Fibroblast of upper back skin (primary cell): ENCODE data around the gene KLHL28.

ENCODE experiments used
- DNase-seq: peaks from one replicate; pipeline ENCODE4 v3.0.0-alpha.2; 2013

KLHL28 gene

GRCh38 chr14:44961554-44962333, at the start of gene KLHL28, which contains the start of gene TOGARAM1:
Gene KLHL28 (minus strand): TSS chr14:44961947. CDS start chr14:44945928, 16,019 bp downstream.
Gene TOGARAM1 (plus strand): TSS chr14:44962190. CDS start chr14:44962422, 232 bp downstream.
- DNase-seq: peak; percentile 100

- DNase-seq: no peak
Observed at GRCh38 chr14:45003924-45004323, 42.2 kb upstream of the KLHL28 start.

- DNase-seq: no peak
Observed at GRCh38 chr14:44995770-44996294, 34.1 kb upstream of the KLHL28 start.

GRCh38 chr14:44995196-44995595, 33.4 kb upstream of the KLHL28 start:
- no peak for DNase-seq

DNA sequence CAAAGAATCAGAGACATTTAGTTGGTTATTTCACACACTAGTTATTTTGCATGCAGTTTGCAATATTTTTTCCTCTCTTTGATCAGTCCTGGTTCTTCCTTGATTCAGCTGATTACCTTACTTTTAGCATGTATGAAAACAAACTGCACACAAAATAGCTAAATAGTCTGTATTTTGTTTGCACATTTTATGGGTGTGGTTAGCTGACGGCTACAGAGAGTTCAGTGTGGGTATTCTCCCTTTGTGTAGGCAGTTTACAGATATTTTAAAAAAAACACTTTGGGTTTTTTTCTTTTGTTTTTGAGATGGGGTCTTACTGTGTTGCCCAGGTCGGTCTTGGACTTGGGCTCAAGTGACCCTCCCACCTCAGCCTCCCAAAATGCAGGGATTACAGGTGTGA, 28.8 kb upstream of the KLHL28 start:
- no peak for DNase-seq

DNA sequence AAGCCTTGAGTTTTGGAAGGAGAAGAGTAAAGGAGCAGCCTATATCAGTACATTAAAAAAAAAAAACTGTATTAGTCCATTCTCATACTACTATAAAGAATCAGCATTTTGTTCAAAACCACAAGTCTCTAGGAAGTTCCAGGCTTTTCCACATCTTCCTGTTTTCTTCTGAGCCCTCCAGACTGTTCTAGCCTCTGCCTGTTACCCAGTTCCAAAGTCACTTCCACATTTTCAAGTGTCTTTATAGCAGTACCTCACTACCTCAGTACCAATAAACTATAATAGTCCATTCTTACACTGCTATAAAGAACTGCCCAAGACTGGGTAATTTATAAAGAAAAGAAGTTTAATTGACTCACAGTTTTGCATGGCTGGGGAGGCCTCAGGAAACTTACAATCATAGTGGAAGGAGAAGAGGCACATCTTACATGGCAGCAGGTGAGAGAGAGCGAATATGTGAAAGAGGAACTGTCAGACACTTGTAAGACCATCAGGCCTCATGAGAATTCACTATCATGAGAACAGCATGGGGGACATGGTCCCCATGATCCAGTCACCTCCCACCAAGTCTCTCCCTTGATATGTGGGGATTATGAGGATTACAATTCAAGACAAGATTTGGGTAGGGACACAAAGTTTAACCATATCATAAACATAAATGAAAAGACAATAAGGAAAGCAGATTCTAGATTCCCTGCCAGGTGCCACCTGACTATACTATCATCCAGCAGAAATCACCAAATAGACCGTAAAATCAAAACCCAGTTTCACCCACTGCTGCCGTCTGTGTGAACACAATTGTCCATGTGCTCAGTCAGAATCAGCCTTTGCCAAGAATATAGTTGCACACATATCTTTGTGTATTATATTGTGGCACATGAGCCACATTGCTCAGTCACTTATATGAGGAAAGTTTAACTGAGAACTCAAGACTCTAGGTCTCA, 28.0 kb upstream of the KLHL28 start:
- no peak for DNase-seq

- no peak for DNase-seq
Observed at GRCh38 chr14:44988694-44989093, 26.9 kb upstream of the KLHL28 start.

DNA sequence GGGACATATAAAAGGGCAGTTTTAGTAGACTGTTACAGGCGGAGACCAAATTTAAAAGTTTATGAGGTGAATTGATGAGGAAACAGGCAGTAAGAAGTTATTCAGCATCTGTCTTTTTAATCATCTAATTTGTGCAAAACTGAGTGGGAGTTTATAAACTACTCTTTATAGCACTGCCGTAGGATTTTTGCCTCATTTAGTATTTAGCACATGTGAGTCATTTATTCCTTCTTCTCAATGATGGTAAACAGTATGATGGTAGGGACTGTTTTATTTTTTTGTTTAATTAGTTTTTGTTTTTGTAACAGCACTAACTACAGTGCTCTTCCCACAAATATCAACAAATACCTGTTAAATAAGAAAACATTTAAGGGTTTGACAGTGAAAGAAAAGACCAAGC, 20.8 kb upstream of the KLHL28 start:
- no peak for DNase-seq

- no peak for DNase-seq
Observed at GRCh38 chr14:44981198-44981597, 19.5 kb upstream of the KLHL28 start.

- no peak for DNase-seq
Observed at GRCh38 chr14:44979740-44980356, 18.1 kb upstream of the KLHL28 start.

GRCh38 chr14:44979273-44979672, 17.5 kb upstream of the KLHL28 start:
- no peak for DNase-seq

GRCh38 chr14:44971459-44971858, 9.7 kb upstream of the KLHL28 start:
- DNase-seq: no peak

DNA sequence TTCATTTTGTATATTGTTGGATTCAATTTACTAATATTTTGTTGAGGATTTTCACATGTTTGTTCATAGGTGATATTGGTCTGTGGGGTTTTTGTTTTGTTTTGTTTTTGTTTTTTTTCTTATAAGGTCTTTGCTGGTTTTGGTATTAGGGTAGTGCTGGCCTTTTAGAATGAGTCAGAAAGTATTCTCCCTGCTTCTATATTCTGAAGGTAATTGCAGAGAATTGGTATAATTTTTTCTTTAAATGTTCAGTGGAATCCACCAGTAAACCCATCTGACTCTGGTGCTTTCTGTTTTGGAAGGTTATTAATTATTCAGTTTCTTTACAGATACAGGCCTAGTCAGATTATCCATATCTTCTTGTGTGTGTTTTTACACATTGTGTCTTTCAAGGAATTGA, 9.2 kb upstream of the KLHL28 start:
- DNase-seq: no peak

DNA sequence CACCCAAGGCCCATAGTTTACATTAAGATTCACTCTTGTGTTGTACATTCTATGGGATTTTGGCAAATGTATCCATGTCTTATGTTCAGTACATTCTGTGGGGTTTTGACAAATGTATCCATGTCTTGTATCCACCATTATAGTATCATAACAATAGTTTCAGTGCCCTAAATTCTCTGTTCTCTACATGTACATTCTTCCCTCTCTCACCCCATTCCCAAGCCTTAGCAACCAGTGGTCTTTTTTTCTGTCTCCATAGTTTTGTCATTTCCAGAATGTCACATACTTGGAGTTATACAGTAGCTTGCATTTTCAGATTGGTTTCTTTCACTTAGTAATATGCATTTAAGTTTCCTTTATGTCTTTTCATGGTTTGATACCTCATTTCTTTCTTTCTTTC, 7.0 kb upstream of the KLHL28 start:
- no peak for DNase-seq

GRCh38 chr14:44966601-44967336, 5.0 kb upstream of the KLHL28 start:
- no peak for DNase-seq

DNA sequence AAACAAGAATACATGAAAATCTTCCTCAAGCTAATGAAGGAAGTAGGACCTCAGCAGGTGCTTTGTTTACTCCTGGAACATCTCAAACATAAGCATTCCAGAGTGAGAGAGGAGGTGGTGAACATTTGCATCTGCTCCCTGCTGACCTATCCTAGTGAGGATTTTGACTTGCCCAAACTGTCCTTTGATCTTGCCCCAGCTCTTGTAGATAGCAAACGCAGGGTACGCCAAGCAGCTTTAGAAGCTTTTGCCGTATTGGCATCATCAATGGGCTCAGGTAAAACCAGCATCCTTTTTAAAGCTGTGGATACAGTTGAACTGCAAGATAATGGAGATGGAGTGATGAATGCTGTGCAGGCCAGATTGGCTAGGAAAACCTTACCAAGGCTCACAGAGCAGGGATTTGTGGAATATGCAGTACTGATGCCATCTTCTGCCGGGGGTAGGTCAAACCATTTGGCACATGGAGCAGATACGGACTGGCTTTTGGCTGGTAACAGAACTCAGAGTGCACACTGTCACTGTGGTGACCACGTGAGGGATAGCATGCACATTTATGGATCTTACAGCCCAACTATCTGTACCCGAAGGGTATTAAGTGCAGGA, 2.1 kb upstream of the KLHL28 start:
- DNase-seq: no peak

GRCh38 chr14:44963044-44963528, 1.3 kb upstream of the KLHL28 start:
- DNase-seq: no peak

DNA sequence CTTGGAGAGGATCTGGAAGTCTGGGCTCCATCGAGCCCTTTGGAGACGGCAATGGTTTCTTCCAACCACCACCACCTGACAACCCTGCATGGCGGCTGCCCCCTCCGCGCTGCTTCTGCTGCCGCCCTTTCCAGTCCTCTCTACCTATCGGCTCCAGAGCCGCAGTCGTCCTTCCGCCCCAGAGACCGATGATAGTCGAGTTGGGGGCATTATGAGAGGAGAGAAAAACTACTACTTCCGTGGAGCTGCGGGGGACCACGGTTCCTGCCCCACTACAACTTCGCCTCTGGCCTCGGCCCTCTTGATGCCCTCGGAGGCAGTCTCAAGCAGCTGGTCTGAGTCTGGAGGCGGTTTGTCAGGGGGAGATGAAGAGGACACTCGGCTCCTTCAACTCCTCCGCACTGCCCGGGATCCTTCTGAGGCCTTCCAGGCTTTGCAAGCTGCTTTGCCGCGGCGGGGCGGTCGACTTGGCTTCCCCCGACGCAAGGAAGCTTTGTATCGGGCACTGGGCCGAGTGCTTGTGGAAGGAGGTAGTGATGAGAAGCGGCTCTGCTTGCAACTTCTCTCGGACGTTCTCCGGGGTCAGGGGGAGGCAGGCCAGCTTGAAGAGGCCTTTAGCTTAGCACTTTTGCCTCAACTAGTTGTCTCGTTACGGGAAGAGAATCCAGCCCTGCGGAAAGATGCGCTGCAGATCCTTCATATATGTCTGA, 742 bp upstream of the KLHL28 start:
- DNase-seq: peak; percentile 14

DNA sequence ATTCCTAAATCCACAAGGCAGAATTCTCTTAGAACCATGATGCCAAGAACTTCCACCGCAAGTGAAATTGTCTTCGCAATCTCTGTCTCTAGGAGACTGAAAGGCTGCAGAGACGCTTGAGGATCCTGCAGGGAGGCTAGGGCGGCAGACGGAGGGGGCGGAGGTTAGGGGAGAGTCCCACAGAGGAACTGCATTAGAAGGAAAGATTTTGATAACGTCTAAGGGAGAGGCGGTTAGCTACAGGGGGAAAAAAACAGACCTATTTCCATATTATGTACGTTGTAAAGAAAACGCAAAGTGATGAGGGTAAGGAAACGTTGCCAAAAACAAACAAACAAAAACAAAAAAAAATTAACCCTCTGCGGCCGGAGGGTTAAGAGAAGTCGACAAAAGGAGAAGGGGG, 595 bp downstream of the KLHL28 start:
- peak; percentile 56 for DNase-seq

GRCh38 chr14:44960646-44961045, 1.1 kb downstream of the KLHL28 start:
- no peak for DNase-seq

GRCh38 chr14:44960146-44960545, 1.6 kb downstream of the KLHL28 start:
- DNase-seq: no peak
